Kidney epithelial cell (primary cell): ENCODE results near the gene RAMP3. TPM values are rescaled to one million over a fixed set of nuclear protein-coding genes. Genes with fewer than 3 reads are reported as not detected.
"Not testable (repeated sequence)": the region's sequence is repeated elsewhere in the genome, so short reads cannot be mapped to it uniquely, and the experiment has no call there.

Source experiments
- DNase-seq: peaks from one replicate; pipeline ENCODE4 v3.0.0-alpha.2; 2010; ENCODE audit warnings: low read depth
- H3K27me3 ChIP-seq: 2 replicates; pipeline ENCODE4 v1.6.0; 2011; ENCODE audit warnings: low read length; ENCODE audit not compliant: control insufficient read depth, insufficient read depth
- H3K36me3 ChIP-seq: 2 replicates; pipeline ENCODE4 v1.5.1; 2011; ENCODE audit warnings: low read length; ENCODE audit not compliant: control insufficient read depth, insufficient read depth
- H3K4me3 ChIP-seq: 2 replicates; pipeline ENCODE4 v1.5.1; 2011; ENCODE audit warnings: low read depth, mild to moderate bottlenecking, control low read depth, low read length
- CTCF ChIP-seq: IDR thresholded peaks from 2 replicates; pipeline ENCODE4 v1.5.1; 2011; ENCODE audit warnings: mild to moderate bottlenecking, moderate library complexity, low read length, control low read depth, inconsistent platforms; ENCODE audit not compliant: insufficient read depth, poor library complexity, severe bottlenecking
- total RNA-seq: library from RNA; depleted of rRNA; stranded (reverse); fragments of >200 nt; gene quantifications from 2 replicates; pipeline ENCODE4 v1.2.3, GENCODE V29; 2015

The RAMP3 gene
- total RNA-seq, 1 donor from 2014 or later = not detected

- no peak overlapping the region for H3K4me3 ChIP-seq
- no peaks in the 10 kb centered on the region for H3K36me3 ChIP-seq
- H3K27me3 ChIP-seq = peaks cover 28% of the 10 kb centered on the region
- TF ChIP-seq CTCF = no peak
- DNase-seq = no peak
Observed at GRCh38 chr7:45161138-45161537, 3.5 kb downstream of the RAMP3 start.

GRCh38 chr7:45161842-45162241, 4.3 kb downstream of the RAMP3 start:
- Histone ChIP-seq H3K27me3 (peaks cover 23% of the 10 kb centered on the region), H3K4me3 (no peak overlapping the region), H3K36me3 (no peaks in the 10 kb centered on the region)
- no peak for TF ChIP-seq CTCF
- DNase-seq = no peak

- Histone ChIP-seq H3K36me3 (no peaks in the 10 kb centered on the region), H3K4me3 (no peak overlapping the region), H3K27me3 (peaks cover 17% of the 10 kb centered on the region)
- TF ChIP-seq CTCF = no peak
- no peak for DNase-seq
Observed at GRCh38 chr7:45162311-45162845, 4.8 kb downstream of the RAMP3 start.

- no peak for DNase-seq
- TF ChIP-seq CTCF = no peak
- Histone ChIP-seq H3K4me3 (no peak overlapping the region), H3K36me3 (no peaks in the 10 kb centered on the region), H3K27me3 (peaks cover 10% of the 10 kb centered on the region)
Observed at GRCh38 chr7:45162943-45163691, 5.5 kb downstream of the RAMP3 start.

GRCh38 chr7:45163692-45164052, 6.1 kb downstream of the RAMP3 start:
- H3K4me3 ChIP-seq = no peak overlapping the region
- H3K36me3 ChIP-seq = no peaks in the 10 kb centered on the region
- no peak for TF ChIP-seq CTCF
- peaks cover 4% of the 10 kb centered on the region for H3K27me3 ChIP-seq
- no peak for DNase-seq

GRCh38 chr7:45164271-45164670, 6.7 kb downstream of the RAMP3 start:
- not testable (repeated sequence) for DNase-seq, H3K27me3 ChIP-seq, H3K36me3 ChIP-seq, H3K4me3 ChIP-seq
